Suprapubic skin (tissue), 4 donors: ENCODE data around the gene IFNE. TPM values are rescaled to one million over a fixed set of nuclear protein-coding genes. Genes with fewer than 3 reads are reported as not detected.
"Not testable (repeated sequence)": the region's sequence is repeated elsewhere in the genome, so short reads cannot be mapped to it uniquely, and the experiment has no call there.

Experiments
- DNase-seq, 2 donors: peaks; one replicate each; pipeline ENCODE4 v3.0.0-alpha.2; 2019; ENCODE audit warnings: low spot score in 2 of 2
- H3K27ac ChIP-seq: fragments of 200-600 bp; sonication (generic); one replicate; pipeline ENCODE4 v1.5.1; 2019
- H3K27me3 ChIP-seq: fragments of 200-600 bp; sonication (generic); one replicate; pipeline ENCODE4 v1.5.1; 2019
- H3K36me3 ChIP-seq: fragments of 200-600 bp; sonication (generic); one replicate; pipeline ENCODE4 v1.5.1; 2019
- H3K4me1 ChIP-seq: fragments of 200-600 bp; sonication (generic); one replicate; pipeline ENCODE4 v1.5.1; 2019
- H3K4me3 ChIP-seq: fragments of 200-600 bp; sonication (generic); one replicate; pipeline ENCODE4 v1.5.1; 2019; ENCODE audit warnings: mild to moderate bottlenecking
- H3K9me3 ChIP-seq: fragments of 200-600 bp; sonication (generic); one replicate; pipeline ENCODE4 v1.5.1; 2019
- EP300 ChIP-seq: sonication (generic); formaldehyde crosslinking; IDR thresholded peaks from one replicate; pipeline ENCODE4 v1.6.1; 2017; ENCODE audit warnings: antibody characterized with exemption
- POLR2A ChIP-seq, 2 donors: fragments of 450-650 bp; IDR thresholded peaks; one replicate each; pipeline ENCODE4 v1.6.1; 2017; ENCODE audit warnings: antibody characterized with exemption in 2 of 2, mild to moderate bottlenecking in 2 of 2, moderate library complexity in 2 of 2
- POLR2AphosphoS5 ChIP-seq, 3 donors: sonication (generic); formaldehyde crosslinking; IDR thresholded peaks; one replicate each; pipeline ENCODE4 v1.6.1; 2017; ENCODE audit warnings: antibody characterized with exemption in 3 of 3
- WGBS: methylation state at CpG from one replicate; pipeline ENCODE4 v1.1.5; 2018; 5-methylcytosine and 5-hydroxymethylcytosine counted together
- total RNA-seq, 4 donors: library from RNA; depleted of rRNA; stranded (reverse); fragments of >200 nt; gene quantifications; one replicate each; pipeline ENCODE4 v1.1.0, GENCODE V29; 2016
- TF ChIP-seq, protein P1 (sequence below), 2 donors: fragments of 200-600 bp in 1 of 2; fragments of 450-650 bp in 1 of 2; sonication (generic) in 1 of 2; IDR thresholded peaks; one replicate each; pipeline ENCODE4 v1.5.1; 2016 to 2019; ENCODE audit warnings: antibody characterized with exemption in 2 of 2, mild to moderate bottlenecking in 1 of 2, moderate library complexity in 1 of 2

The IFNE gene
- total RNA-seq, 4 donors from 2014 or later, result not detected

DNA sequence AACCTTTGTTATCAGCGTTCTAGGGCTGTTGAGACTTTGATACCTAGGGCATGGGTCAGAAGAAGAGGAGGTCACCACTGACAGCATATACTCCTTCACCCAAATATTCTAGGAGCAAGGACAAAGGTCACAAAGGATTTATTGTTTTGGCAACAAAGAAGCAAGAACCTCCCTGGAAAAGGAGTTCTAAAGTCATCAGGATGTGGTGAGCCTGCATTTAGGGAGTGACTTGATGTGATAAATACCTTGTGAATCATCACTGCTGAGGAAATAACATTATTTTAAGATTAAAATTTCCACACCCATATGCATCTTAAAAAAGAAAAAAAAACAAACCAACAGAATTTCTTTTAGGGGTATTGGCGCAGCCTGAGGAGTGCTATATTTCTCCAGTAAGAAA lies 28.0 kb downstream of the IFNE start:
- DNase-seq, result no peak
- 73% methylated on average over 2 of the region's 2 CpGs for WGBS
- TF ChIP-seq, protein P1, sequence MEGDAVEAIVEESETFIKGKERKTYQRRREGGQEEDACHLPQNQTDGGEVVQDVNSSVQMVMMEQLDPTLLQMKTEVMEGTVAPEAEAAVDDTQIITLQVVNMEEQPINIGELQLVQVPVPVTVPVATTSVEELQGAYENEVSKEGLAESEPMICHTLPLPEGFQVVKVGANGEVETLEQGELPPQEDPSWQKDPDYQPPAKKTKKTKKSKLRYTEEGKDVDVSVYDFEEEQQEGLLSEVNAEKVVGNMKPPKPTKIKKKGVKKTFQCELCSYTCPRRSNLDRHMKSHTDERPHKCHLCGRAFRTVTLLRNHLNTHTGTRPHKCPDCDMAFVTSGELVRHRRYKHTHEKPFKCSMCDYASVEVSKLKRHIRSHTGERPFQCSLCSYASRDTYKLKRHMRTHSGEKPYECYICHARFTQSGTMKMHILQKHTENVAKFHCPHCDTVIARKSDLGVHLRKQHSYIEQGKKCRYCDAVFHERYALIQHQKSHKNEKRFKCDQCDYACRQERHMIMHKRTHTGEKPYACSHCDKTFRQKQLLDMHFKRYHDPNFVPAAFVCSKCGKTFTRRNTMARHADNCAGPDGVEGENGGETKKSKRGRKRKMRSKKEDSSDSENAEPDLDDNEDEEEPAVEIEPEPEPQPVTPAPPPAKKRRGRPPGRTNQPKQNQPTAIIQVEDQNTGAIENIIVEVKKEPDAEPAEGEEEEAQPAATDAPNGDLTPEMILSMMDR (IDR thresholded peaks at IDR 0.05), result no peak
- TF ChIP-seq EP300, result no peak
- no peak for TF ChIP-seq POLR2AphosphoS5 (IDR thresholded peaks at IDR 0.05)
- TF ChIP-seq POLR2A (IDR thresholded peaks at IDR 0.05), result no peak
- Histone ChIP-seq H3K36me3 (no peaks in the 10 kb centered on the region), H3K9me3 (no peaks in the 10 kb centered on the region), H3K27ac (no peak overlapping the region), H3K4me1 (no peaks in the 10 kb centered on the region), H3K27me3 (peaks cover 1% of the 10 kb centered on the region), H3K4me3 (no peak overlapping the region)

DNA sequence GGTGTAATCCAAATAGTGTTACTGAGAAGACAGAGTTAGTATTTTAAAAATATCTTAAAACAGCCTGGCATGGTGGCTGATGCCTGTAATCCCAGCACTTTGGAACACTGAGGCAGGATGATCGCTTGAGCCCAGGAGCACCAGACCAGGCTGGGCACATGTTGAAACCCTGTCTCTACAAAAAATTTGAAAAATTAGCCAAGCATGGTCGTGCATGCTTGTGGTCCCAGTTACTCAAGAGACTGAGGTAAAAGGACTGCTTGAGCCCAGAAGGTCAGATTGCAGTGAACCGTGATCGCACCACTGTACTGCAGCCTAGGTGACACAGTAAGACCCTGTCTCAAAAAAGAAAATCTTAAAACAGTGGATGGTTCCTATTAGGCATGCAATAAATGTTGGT lies 29.4 kb downstream of the IFNE start:
- Histone ChIP-seq H3K9me3 (no peaks in the 10 kb centered on the region), H3K4me1 (no peaks in the 10 kb centered on the region), H3K36me3 (no peaks in the 10 kb centered on the region), H3K27me3 (peaks cover 7% of the 10 kb centered on the region), H3K4me3 (no peak overlapping the region), H3K27ac (no peak overlapping the region)
- 78% methylated on average over 4 of the region's 4 CpGs for WGBS
- no peak for TF ChIP-seq EP300
- TF ChIP-seq, protein P1 (IDR thresholded peaks at IDR 0.05), result no peak
- TF ChIP-seq POLR2A (IDR thresholded peaks at IDR 0.05), result no peak
- no peak for TF ChIP-seq POLR2AphosphoS5 (IDR thresholded peaks at IDR 0.05)
- DNase-seq, result no peak

DNA sequence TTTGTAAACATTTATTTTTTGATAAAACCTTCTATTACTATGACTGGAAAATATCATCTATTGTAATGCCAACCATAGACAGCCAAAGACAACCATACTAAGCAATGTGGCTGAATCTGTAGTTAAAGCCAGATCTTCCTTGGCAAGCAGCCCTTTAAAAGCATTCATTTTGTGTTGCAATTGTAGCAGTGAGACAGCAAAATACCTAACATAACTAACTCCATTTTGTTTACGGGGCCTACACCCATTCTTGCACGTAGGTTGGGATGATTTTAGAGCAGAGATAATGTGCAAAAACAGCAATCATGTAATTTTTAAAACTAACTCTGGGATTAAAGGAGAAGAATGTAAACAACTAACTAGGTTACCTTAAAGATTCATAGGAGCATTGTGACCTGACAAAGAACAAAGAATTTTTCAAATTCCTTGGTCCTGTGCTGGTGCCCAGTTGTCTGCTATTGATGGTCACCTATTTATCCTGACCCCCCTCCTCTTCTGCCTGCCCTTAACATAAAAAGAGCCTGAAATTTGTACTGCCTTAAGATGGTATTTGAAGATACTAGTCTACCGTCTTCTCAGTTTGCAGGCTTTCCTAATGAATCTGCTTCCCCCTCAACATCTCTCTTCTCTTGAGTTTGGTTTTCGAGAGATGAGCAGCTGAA lies 31.2 kb downstream of the IFNE start:
- TF ChIP-seq, protein P1 (IDR thresholded peaks at IDR 0.05), result no peak
- TF ChIP-seq EP300 (no peak), POLR2AphosphoS5 (IDR thresholded peaks at IDR 0.05) (no peak), POLR2A (IDR thresholded peaks at IDR 0.05) (no peak)
- H3K36me3 ChIP-seq, result no peaks in the 10 kb centered on the region
- peaks cover 7% of the 10 kb centered on the region for H3K27me3 ChIP-seq
- no peak overlapping the region for H3K27ac ChIP-seq
- H3K4me1 ChIP-seq, result no peaks in the 10 kb centered on the region
- WGBS, result 69% methylated on average over 4 of the region's 4 CpGs
- H3K4me3 ChIP-seq, result no peak overlapping the region
- no peaks in the 10 kb centered on the region for H3K9me3 ChIP-seq
- DNase-seq, result no peak

DNA sequence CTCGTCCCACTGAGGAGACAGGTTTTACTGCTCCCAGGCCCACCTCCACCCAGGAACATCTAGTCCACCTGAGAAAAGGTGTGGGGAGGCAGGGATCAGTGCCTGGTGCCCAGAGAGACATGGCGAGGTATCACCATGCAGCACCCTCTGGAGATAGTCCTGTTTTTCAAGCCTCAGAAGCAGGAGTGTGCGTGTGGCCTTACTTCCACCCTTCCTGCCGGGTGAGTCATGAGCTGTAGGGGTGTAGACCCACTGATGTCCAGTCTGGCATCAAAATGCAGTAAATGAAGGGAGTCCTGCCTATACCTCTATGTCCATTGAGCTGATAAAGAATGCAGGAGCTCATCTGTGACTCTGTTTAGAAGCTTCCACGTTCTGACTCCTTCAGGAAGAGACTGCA lies 32.8 kb downstream of the IFNE start:
- H3K4me3 ChIP-seq, H3K27ac ChIP-seq, H3K27me3 ChIP-seq, DNase-seq, H3K9me3 ChIP-seq, H3K36me3 ChIP-seq, H3K4me1 ChIP-seq: not testable (repeated sequence)
- WGBS, result 85% methylated on average over 5 of the region's 5 CpGs

DNA sequence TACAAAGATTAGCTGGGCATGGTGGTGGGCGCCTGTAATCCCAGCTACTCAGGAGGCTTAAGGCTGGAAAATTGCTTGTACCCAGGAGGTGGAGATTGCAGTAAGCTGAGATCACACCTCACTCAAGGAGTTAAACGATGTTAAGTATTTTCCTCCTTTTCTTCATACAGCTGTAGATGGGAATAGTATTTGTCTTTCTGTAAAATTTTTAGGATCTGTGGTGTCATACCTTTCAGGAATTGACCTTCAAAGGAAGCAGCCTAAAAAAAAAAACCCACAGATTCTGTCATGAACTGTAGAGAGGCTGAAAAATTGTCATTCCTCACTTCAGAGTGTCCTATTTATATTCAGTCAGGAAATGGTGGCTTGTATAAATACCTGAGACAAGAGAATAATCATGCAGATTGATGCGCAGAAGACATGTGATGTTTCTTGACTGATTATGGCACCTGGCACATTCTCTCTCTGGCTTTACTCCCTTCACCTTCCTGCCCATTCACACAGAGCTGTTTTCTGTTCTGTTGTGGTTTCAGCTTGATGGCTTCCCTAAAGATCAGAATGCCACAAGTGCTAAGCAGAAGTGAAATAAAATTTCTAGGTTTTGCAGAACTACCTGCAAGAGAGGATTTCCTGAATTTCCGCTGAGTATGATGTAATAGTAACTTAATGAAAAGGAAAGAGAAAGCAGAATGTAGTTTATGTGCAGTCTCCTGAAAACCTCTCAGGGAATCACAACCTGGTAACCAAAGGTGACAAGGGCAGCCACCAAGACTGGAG lies 38.1 kb downstream of the IFNE start:
- DNase-seq, result no peak
- TF ChIP-seq EP300 (no peak), POLR2AphosphoS5 (IDR thresholded peaks at IDR 0.05) (no peak), POLR2A (IDR thresholded peaks at IDR 0.05) (no peak)
- TF ChIP-seq, protein P1 (IDR thresholded peaks at IDR 0.05), result no peak
- Histone ChIP-seq H3K4me3 (no peak overlapping the region), H3K9me3 (peaks cover 6% of the 10 kb centered on the region), H3K36me3 (no peaks in the 10 kb centered on the region), H3K27ac (no peak overlapping the region), H3K27me3 (peaks cover 5% of the 10 kb centered on the region), H3K4me1 (no peaks in the 10 kb centered on the region)
- WGBS, result 91% methylated on average over 4 of the region's 4 CpGs
